Nephron (organoid): ENCODE measurements around the gene EREG.

Experiments used
- H3K27ac Mint-ChIP-seq, 3 experiments: 2 replicates each; pipeline ENCODE4 v1.8.0; 2020; ENCODE audit warnings: mixed read lengths in 3 of 3, mild to moderate bottlenecking in 2 of 3, moderate library complexity in 1 of 3
- H3K27me3 Mint-ChIP-seq: 2 replicates; pipeline ENCODE4 v1.8.0; 2021; ENCODE audit warnings: low read depth, mild to moderate bottlenecking, moderate library complexity, mixed read lengths
- H3K36me3 Mint-ChIP-seq: 2 replicates; pipeline ENCODE4 v1.8.0; 2020; ENCODE audit warnings: low read depth, mixed read lengths
- H3K4me1 Mint-ChIP-seq: 2 replicates; pipeline ENCODE4 v1.8.0; 2020; ENCODE audit warnings: mixed read lengths
- H3K4me3 Mint-ChIP-seq, 3 experiments: 2 replicates each; pipeline ENCODE4 v1.8.0; 2020; ENCODE audit warnings: mild to moderate bottlenecking in 3 of 3, mixed read lengths in 3 of 3, moderate library complexity in 2 of 3
- H3K9me3 Mint-ChIP-seq: 2 replicates; pipeline ENCODE4 v1.8.0; 2020; ENCODE audit warnings: mixed read lengths
- CTCF ChIP-seq, 3 experiments: fragments of 200-600 bp; sonication (generic); IDR thresholded peaks; one replicate each; pipeline ENCODE4 v1.5.0; 2021; ENCODE audit warnings: antibody characterized with exemption in 3 of 3; ENCODE audit not compliant: unreplicated experiment in 3 of 3

Gene EREG

GRCh38 chr4:74327762-74328161 lies 37.2 kb upstream of the EREG start:
- no peaks in the 10 kb centered on the region for H3K36me3 Mint-ChIP-seq
- peaks cover 5% of the 10 kb centered on the region for H3K9me3 Mint-ChIP-seq

GRCh38 chr4:74328501-74328900 lies 36.4 kb upstream of the EREG start:
- TF ChIP-seq CTCF (IDR thresholded peaks at IDR 0.05; ENCODE audit: unreplicated experiment in 3 of 3) = no peak
- Mint-ChIP-seq H3K4me1 (no peaks in the 10 kb centered on the region), H3K9me3 (peaks cover 5% of the 10 kb centered on the region), H3K36me3 (no peaks in the 10 kb centered on the region), H3K27ac (no peak overlapping the region), H3K27me3 (peaks cover 2% of the 10 kb centered on the region), H3K4me3 (no peak overlapping the region)

More at GRCh38 chr4:74327762-74328161, 37.2 kb upstream of the EREG start:
- Mint-ChIP-seq H3K4me3 (no peak overlapping the region), H3K4me1 (no peaks in the 10 kb centered on the region), H3K27me3 (peaks cover 6% of the 10 kb centered on the region), H3K27ac (no peak overlapping the region)
- no peak for TF ChIP-seq CTCF (IDR thresholded peaks at IDR 0.05; ENCODE audit: unreplicated experiment in 3 of 3)

- Mint-ChIP-seq H3K4me3 (no peak overlapping the region), H3K36me3 (no peaks in the 10 kb centered on the region), H3K27ac (no peak overlapping the region), H3K27me3 (peaks cover 4% of the 10 kb centered on the region), H3K4me1 (no peaks in the 10 kb centered on the region), H3K9me3 (peaks cover 5% of the 10 kb centered on the region)
- no peak for TF ChIP-seq CTCF (IDR thresholded peaks at IDR 0.05; ENCODE audit: unreplicated experiment in 3 of 3)
Measured at GRCh38 chr4:74329307-74329706, 35.6 kb upstream of the EREG start.

DNA sequence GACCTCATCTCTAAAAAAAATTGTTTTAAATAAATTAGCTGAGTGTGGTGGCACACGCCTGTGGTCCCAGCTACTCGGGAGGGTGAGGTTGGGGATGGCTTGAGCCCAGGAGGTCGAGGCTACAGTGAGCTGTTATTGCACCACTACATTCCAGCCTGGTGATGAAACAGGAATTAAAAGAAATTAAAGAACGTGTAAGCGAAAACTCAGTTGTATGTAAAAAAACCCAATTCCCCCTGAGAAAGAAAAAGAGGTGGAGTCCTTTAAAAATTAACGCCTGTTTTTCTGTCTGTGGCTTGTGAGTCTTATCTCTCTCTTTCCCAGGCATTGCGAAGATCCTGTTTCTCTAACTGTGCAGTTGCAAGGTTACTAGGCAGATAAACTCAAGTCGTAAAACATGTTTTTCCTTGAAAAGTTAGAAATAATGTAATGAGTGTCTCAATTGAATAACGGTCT lies 34.6 kb upstream of the EREG start:
- Mint-ChIP-seq H3K27me3 (peaks cover 6% of the 10 kb centered on the region), H3K4me3 (no peak overlapping the region), H3K27ac (no peak overlapping the region), H3K9me3 (peaks cover 5% of the 10 kb centered on the region), H3K4me1 (no peaks in the 10 kb centered on the region), H3K36me3 (no peaks in the 10 kb centered on the region)
- no peak for TF ChIP-seq CTCF (IDR thresholded peaks at IDR 0.05; ENCODE audit: unreplicated experiment in 3 of 3)

DNA sequence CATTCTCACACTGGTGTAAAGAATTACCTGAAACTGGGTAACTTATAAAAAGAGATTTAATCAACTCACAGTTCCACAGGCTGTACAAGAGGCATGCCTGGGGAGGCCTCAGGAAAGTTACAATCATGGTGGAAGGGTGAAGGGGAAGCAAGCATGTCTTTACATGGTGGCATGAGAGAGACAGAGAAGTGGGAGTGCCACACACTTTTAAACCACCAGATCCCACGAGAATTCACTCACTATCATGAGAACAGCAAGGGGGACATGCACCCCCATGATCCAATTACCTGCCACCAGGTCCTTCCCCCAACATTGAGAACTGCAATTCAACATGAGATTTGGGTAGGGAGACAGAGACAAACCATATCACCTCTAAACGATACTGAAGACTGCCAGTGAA lies 33.7 kb upstream of the EREG start:
- Mint-ChIP-seq H3K36me3 (no peaks in the 10 kb centered on the region), H3K4me1 (no peaks in the 10 kb centered on the region), H3K27me3 (peaks cover 6% of the 10 kb centered on the region), H3K4me3 (no peak overlapping the region), H3K27ac (no peak overlapping the region), H3K9me3 (peaks cover 5% of the 10 kb centered on the region)
- no peak for TF ChIP-seq CTCF (IDR thresholded peaks at IDR 0.05; ENCODE audit: unreplicated experiment in 3 of 3)

DNA sequence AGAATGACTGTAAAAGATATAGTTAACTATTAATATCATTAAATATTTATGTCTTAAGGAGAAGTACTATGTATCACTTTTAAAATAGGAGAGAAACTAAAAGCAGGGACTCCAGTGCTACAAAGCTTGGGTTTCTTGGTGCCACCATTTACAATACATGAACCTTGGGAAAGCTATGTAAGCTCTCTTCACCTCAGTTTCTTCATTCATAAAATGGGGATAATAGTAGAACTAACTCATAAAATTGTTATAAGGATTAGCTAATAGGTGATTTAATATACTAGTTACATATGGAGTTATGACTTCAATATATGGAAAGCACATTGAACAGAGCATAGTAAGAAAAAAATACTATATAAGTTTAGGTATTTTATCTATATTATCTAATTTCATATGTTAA lies 33.0 kb upstream of the EREG start:
- no peak for TF ChIP-seq CTCF (IDR thresholded peaks at IDR 0.05; ENCODE audit: unreplicated experiment in 3 of 3)
- peaks cover 5% of the 10 kb centered on the region for H3K9me3 Mint-ChIP-seq
- no peak overlapping the region for H3K27ac Mint-ChIP-seq
- no peak overlapping the region for H3K4me3 Mint-ChIP-seq
- H3K27me3 Mint-ChIP-seq = peaks cover 6% of the 10 kb centered on the region
- no peaks in the 10 kb centered on the region for H3K36me3 Mint-ChIP-seq
- H3K4me1 Mint-ChIP-seq = no peaks in the 10 kb centered on the region
